ENCODE results near the gene EN1.

DNA sequence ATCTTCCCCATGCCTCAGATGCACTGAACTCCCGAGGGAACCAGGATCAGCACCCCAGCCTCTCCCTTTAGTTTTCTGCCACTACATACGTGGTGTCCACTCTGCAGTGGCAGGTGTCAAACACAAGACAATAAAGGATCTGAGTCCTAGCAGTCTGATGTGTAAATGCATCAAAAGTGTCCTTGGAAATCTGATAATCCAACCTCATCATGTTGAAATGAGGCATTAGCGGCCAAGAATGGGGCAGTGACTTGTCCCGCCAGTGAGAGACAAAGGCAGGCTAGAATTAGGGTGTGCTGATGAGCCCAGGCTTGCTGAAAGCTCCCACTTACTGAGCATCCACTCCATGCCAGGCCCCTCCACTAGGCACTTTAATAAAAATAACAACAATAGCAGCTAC lies 52.9 kb downstream of the EN1 start:
- no peak for TF ChIP-seq CTCF (conservative IDR thresholded peaks at IDR 0.05)
- no peak for TF ChIP-seq ZFX (IDR thresholded peaks at IDR 0.05)

Data from C4-2B (cell line).